Gastrocnemius medialis (tissue), 4 donors: ENCODE data around the gene KRT20. TPM values are rescaled to one million over a fixed set of nuclear protein-coding genes. Genes with fewer than 3 reads are reported as not detected.

Experiments
- ATAC-seq, 2 donors: fragments of 150-250 bp; one replicate each; pipeline ENCODE4 v1.9.1; 2016
- DNase-seq, 2 donors: peaks; one replicate each; pipeline ENCODE4 v3.0.0-alpha.2; 2019
- H3K27ac ChIP-seq, 4 donors: fragments of 200-600 bp; sonication (generic); 1 replicate in 1 of 4; 2 replicates in 3 of 4; pipeline ENCODE4 v1.5.1; 2016 to 2018; ENCODE audit warnings: mild to moderate bottlenecking in 2 of 4, moderate library complexity in 1 of 4
- H3K27me3 ChIP-seq, 3 donors: fragments of 200-600 bp; sonication (generic) in 2 of 3; 1 replicate in 1 of 3; 2 replicates in 2 of 3; pipeline versions ENCODE4 v1.5.1 to v1.6.0; 2016 to 2019; ENCODE audit warnings: mild to moderate bottlenecking in 1 of 3, moderate library complexity in 1 of 3
- H3K36me3 ChIP-seq, 2 donors: fragments of 200-600 bp; sonication (generic) in 1 of 2; one replicate each; pipeline ENCODE4 v1.5.1; 2017 to 2018
- H3K4me1 ChIP-seq, 2 donors: fragments of 200-600 bp; sonication (generic) in 1 of 2; one replicate each; pipeline ENCODE4 v1.5.1; 2016 to 2017; ENCODE audit warnings: mild to moderate bottlenecking in 2 of 2
- H3K4me3 ChIP-seq, 4 donors: fragments of 200-600 bp; sonication (generic) in 3 of 4; 1 replicate in 1 of 4; 2 replicates in 3 of 4; pipeline ENCODE4 v1.5.1; 2016 to 2019; ENCODE audit warnings: mild to moderate bottlenecking in 2 of 4
- H3K9me3 ChIP-seq, 3 donors: fragments of 200-600 bp; sonication (generic) in 2 of 3; 1 replicate in 1 of 3; 2 replicates in 2 of 3; pipeline ENCODE4 v1.5.1; 2016 to 2019
- CTCF ChIP-seq, 5 experiments: fragments of 450-650 bp in 3 of 5; fragments of 200-600 bp in 2 of 5; sonication (generic) in 2 of 5; IDR thresholded peaks in 4 of 5; conservative IDR thresholded peaks in 1 of 5; 1 replicate in 4 of 5; 2 replicates in 1 of 5; pipeline ENCODE4 v1.5.1; 2016 to 2019; ENCODE audit warnings: antibody characterized with exemption in 5 of 5, mild to moderate bottlenecking in 3 of 5, moderate library complexity in 3 of 5
- POLR2A ChIP-seq, 2 donors: fragments of 450-650 bp; IDR thresholded peaks; one replicate each; pipeline ENCODE4 v1.6.1; 2017; ENCODE audit warnings: antibody characterized with exemption in 2 of 2, mild to moderate bottlenecking in 2 of 2, moderate library complexity in 2 of 2
- in situ Hi-C, 4 donors: fragments of 200-750 bp; cut with MboI; loops; one replicate each; pipeline versions ENCODE4 v1.15.0 to v1.8.0; 2017; ENCODE audit warnings: low sequenced_read_pairs in 4 of 4
- intact Hi-C: fragments of 100-400 bp; cut with DNase I; formaldehyde crosslinking; loops from one replicate; pipeline ENCODE4 v1.15.1; 2023; ENCODE audit warnings: low total_unique reads
- total RNA-seq, 4 donors: library from RNA; depleted of rRNA; stranded (reverse); fragments of >200 nt; gene quantifications; one replicate each; pipeline versions ENCODE4 v1.1.0 to v1.2.3, GENCODE V29; 2016

Gene KRT20
- total RNA-seq, 4 donors from 2014 or later: 2.7 TPM; not detected in 3

GRCh38 chr17:40914075-40914855, 29.2 kb upstream of the KRT20 start:
- Histone ChIP-seq H3K27me3 (no peaks in the 10 kb centered on the region), H3K4me3 (no peak overlapping the region), H3K36me3 (no peaks in the 10 kb centered on the region), H3K4me1 (peaks cover 15% of the 10 kb centered on the region in 2 donors), H3K27ac (no peak overlapping the region), H3K9me3 (no peaks in the 10 kb centered on the region)
- in situ Hi-C loops: loop anchor here in 1 of 4 donors (25.0 kb wide), 2 partner anchors 398 to 573 kb away; partner anchors contain the start of genes KRT35, KRT36, KRTAP16-1 and KRTAP17-1
- intact Hi-C loops: loop anchor here (5.0 kb wide), 1 partner anchor 38 kb away; no protein-coding TSS in a partner anchor
- DNase-seq: no peak
- TF ChIP-seq POLR2A (IDR thresholded peaks at IDR 0.05): no peak
- ATAC-seq: no peak

GRCh38 chr17:40912486-40913210, 27.6 kb upstream of the KRT20 start:
- intact Hi-C loops (loop anchor here (5.0 kb wide), 1 partner anchor 40 kb away; no protein-coding TSS in a partner anchor), in situ Hi-C loops (loop anchor here in 1 of 4 donors (25.0 kb wide), 2 partner anchors 400 to 575 kb away; partner anchors contain the start of genes KRT35, KRT36, KRTAP16-1 and KRTAP17-1)
- Histone ChIP-seq H3K27ac (no peak overlapping the region), H3K4me3 (no peak overlapping the region), H3K36me3 (no peaks in the 10 kb centered on the region), H3K27me3 (no peaks in the 10 kb centered on the region), H3K9me3 (no peaks in the 10 kb centered on the region), H3K4me1 (peaks cover 15% of the 10 kb centered on the region in 2 donors)
- no peak for ATAC-seq
- no peak for TF ChIP-seq CTCF (IDR thresholded peaks at IDR 0.05 in 4 of 5, conservative IDR thresholded peaks at IDR 0.05 in 1 of 5)
- no peak for TF ChIP-seq POLR2A (IDR thresholded peaks at IDR 0.05)
- DNase-seq: no peak

GRCh38 chr17:40910441-40910841, 25.4 kb upstream of the KRT20 start:
- H3K27me3 ChIP-seq: peaks cover 0 to 9% (median 0%) of the 10 kb centered on the region in 3 donors
- peak overlapping the region in 2 of 4 donors; percentile 9 to 34 for H3K27ac ChIP-seq
- DNase-seq (no peak), ATAC-seq (peak; percentile 77 to 88)
- intact Hi-C loops: loop anchor here (2.0 to 5.0 kb wide), 2 partner anchors 42 to 70 kb away; no protein-coding TSS in a partner anchor
- peaks cover 15% of the 10 kb centered on the region in 2 donors for H3K4me1 ChIP-seq
- H3K9me3 ChIP-seq: no peaks in the 10 kb centered on the region
- in situ Hi-C loops: loop anchor here in 1 of 4 donors (25.0 kb wide), 2 partner anchors 402 to 577 kb away; partner anchors contain the start of genes KRT35, KRT36, KRTAP16-1 and KRTAP17-1
- H3K4me3 ChIP-seq: no peak overlapping the region
- H3K36me3 ChIP-seq: no peaks in the 10 kb centered on the region
- no peak for TF ChIP-seq CTCF (IDR thresholded peaks at IDR 0.05 in 4 of 5, conservative IDR thresholded peaks at IDR 0.05 in 1 of 5)
- TF ChIP-seq POLR2A (IDR thresholded peaks at IDR 0.05): no peak

- H3K36me3 ChIP-seq: no peaks in the 10 kb centered on the region
- no peak overlapping the region for H3K4me3 ChIP-seq
- in situ Hi-C loops: loop anchor here (5.0 to 25.0 kb wide), 6 partner anchors 403 to 755 kb away; partner anchors contain the start of genes KRT35 (in 1 of the 4), KRT36 (in 1 of the 4), KRTAP16-1 (in 1 of the 4) and KRTAP17-1 (in 1 of the 4)
- TF ChIP-seq POLR2A (IDR thresholded peaks at IDR 0.05) (no peak), CTCF (IDR thresholded peaks at IDR 0.05 in 4 of 5, conservative IDR thresholded peaks at IDR 0.05 in 1 of 5) (no peak)
- peaks cover 0 to 9% (median 0%) of the 10 kb centered on the region in 3 donors for H3K27me3 ChIP-seq
- H3K4me1 ChIP-seq: peaks cover 15% of the 10 kb centered on the region in 2 donors
- H3K27ac ChIP-seq: no peak overlapping the region
- no peaks in the 10 kb centered on the region for H3K9me3 ChIP-seq
- DNase-seq (no peak), ATAC-seq (peak in 1 of 2 donors; percentile 36)
- intact Hi-C loops: loop anchor here (1.0 to 5.0 kb wide), 7 partner anchors 43 to 753 kb away; no protein-coding TSS in a partner anchor
These were observed 24.7 kb upstream of the KRT20 start for GRCh38 chr17:40909755-40910154.
